ENCODE measurements around the gene OBSL1. TPM values are rescaled to one million over a fixed set of nuclear protein-coding genes. Genes with fewer than 3 reads are reported as not detected.

Gene OBSL1
- total and polyA plus RNA-seq, 2 donors (not counting 1 experiment from before 2014, with no cell fraction given), result not detected

DNA sequence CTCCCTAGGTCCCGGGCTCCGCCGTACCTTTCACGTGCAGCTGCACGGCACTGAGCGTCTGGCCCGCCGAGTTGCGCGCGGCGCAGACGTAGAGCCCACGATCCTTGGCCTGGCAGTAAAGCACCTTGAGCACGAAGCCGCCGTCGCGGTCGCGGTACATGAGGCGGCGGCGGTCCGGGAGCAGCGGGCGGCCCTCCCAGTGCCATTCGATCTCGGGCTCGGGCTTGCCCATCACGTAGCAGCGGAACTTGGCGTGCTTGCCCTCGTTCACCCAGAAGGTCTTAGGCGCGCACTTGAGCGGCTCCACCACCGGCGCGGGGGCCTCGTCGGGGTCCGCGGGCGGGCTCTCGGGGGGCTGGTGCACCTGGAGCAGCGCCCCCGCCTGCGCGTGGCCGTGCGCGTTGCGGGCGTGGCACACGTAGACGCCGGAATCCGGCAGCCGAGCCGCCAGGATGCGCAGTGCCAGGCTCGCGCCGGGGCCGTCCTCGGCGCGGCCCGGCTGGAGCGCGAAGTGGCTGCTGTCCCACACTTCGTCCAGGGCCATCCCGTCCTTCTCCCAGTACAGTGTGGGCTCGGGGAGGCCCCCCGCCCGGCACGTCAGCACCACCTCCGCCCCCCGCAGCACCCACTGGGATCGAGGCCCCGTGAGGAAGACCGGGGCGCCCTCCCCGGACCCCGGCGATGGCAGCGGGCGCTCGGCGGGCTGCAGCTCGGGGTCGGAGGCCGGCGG is 980 bp downstream of the OBSL1 start:
- H3K27ac ChIP-seq (ENCODE audit: low read length in 2 of 2), result no peak overlapping the region
- no peaks in the 10 kb centered on the region for H3K36me3 ChIP-seq (replicated peaks in 1 of 2; ENCODE audit: control extremely low read depth in 1 of 2, control insufficient read depth in 1 of 2, extremely low read depth in 1 of 2, insufficient read depth in 2 of 2, low read length in 1 of 2)
- no peaks in the 10 kb centered on the region for H4K20me1 ChIP-seq (ENCODE audit: control insufficient read depth, insufficient read depth, low read length, poor library complexity, severe bottlenecking)
- intact Hi-C loops (cut with micrococcal nuclease), result no loop called here
- no peaks in the 10 kb centered on the region for H3K79me2 ChIP-seq (ENCODE audit: control insufficient read depth, insufficient read depth, low read length)
- peak overlapping the region; percentile 79 for H3K4me2 ChIP-seq (replicated peaks; ENCODE audit: low read depth, low read length, poor library complexity, severe bottlenecking)
- H3K4me1 Mint-ChIP-seq, result peaks cover 6% of the 10 kb centered on the region
- CTCF ChIA-PET, result no interaction called here
- POLR2A ChIA-PET, result no interaction called here
- H3K9me3 Mint-ChIP-seq (ENCODE audit: insufficient read depth), result no peaks in the 10 kb centered on the region
- H3K4me3 Mint-ChIP-seq, result peak overlapping the region; percentile 71
- TF ChIP-seq EZH2 (IDR thresholded peaks at IDR 0.05; ENCODE audit: borderline replicate concordance, insufficient read depth, low read depth, low read length, poor library complexity, severe bottlenecking), result no peak
- TF ChIP-seq, protein P1, sequence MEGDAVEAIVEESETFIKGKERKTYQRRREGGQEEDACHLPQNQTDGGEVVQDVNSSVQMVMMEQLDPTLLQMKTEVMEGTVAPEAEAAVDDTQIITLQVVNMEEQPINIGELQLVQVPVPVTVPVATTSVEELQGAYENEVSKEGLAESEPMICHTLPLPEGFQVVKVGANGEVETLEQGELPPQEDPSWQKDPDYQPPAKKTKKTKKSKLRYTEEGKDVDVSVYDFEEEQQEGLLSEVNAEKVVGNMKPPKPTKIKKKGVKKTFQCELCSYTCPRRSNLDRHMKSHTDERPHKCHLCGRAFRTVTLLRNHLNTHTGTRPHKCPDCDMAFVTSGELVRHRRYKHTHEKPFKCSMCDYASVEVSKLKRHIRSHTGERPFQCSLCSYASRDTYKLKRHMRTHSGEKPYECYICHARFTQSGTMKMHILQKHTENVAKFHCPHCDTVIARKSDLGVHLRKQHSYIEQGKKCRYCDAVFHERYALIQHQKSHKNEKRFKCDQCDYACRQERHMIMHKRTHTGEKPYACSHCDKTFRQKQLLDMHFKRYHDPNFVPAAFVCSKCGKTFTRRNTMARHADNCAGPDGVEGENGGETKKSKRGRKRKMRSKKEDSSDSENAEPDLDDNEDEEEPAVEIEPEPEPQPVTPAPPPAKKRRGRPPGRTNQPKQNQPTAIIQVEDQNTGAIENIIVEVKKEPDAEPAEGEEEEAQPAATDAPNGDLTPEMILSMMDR (IDR thresholded peaks at IDR 0.05), result no peak
- DNase-seq, result no peak
- H3K27me3 Mint-ChIP-seq, result peaks cover 53% of the 10 kb centered on the region
- peaks cover 4 to 12% of the 10 kb centered on the region in 2 donors for H3K4me1 ChIP-seq (ENCODE audit: control insufficient read depth in 2 of 2, insufficient read depth in 2 of 2, low read length in 2 of 2)
- no peak overlapping the region for H3K27ac Mint-ChIP-seq
- peak overlapping the region; percentile 65 for H2AFZ ChIP-seq (ENCODE audit: insufficient read depth, low read depth, low read length, poor library complexity, severe bottlenecking)
- H3K9ac ChIP-seq (ENCODE audit: low read length), result peak overlapping the region; percentile 39
- H3K27me3 ChIP-seq (replicated peaks in 1 of 4; ENCODE audit: control extremely low read depth in 1 of 4, control insufficient read depth in 3 of 4, insufficient read depth in 4 of 4, low read length in 3 of 4), result peaks cover 0 to 31% (median 18%) of the 10 kb centered on the region in 4 experiments
- H3K4me3 ChIP-seq (ENCODE audit: control extremely low read depth in 1 of 5, extremely low read depth in 1 of 5, insufficient read depth in 1 of 5, low read depth in 2 of 5, low read length in 4 of 5), result peak overlapping the region in 3 of 5 experiments; percentile 30 to 46 (median 33)
- ATAC-seq (ENCODE audit: low read depth), result no peak
- peaks cover 0 to 4% (median 0%) of the 10 kb centered on the region in 3 donors for H3K9me3 ChIP-seq (ENCODE audit: control extremely low read depth in 1 of 3, control insufficient read depth in 2 of 3, insufficient read depth in 1 of 3, low read length in 2 of 3)
- WGBS (ENCODE audit: insufficient coverage), result 28% methylated on average over 95 of the region's 95 CpGs

DNA sequence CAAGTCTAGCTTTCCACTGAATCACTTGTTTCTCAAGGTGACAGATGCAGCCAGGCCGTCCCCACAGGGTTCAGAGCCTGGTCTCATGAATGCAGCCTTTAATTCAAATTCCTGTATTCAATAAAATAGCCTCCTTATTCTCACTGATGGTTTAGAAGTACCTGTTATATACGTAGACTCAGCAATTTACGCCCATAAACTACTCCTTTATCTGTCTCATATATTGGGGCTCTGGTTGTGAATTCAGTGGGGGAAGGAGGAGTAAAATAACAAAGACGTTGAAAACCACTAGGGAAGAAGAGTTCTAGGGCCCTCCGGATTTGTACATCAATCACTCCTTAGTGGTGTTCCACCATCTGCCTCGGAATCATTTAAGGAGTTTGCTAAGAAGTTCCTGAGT is 1.7 kb downstream of the OBSL1 start:
- no peak overlapping the region for H2AFZ ChIP-seq (ENCODE audit: insufficient read depth, low read depth, low read length, poor library complexity, severe bottlenecking)
- no peak overlapping the region for H3K9ac ChIP-seq (ENCODE audit: low read length)
- no peaks in the 10 kb centered on the region for H3K9me3 Mint-ChIP-seq (ENCODE audit: insufficient read depth)
- no peak overlapping the region for H3K4me2 ChIP-seq (replicated peaks; ENCODE audit: low read depth, low read length, poor library complexity, severe bottlenecking)
- 100% methylated on average over 1 of the region's 6 CpGs for WGBS (ENCODE audit: insufficient coverage)
- peaks cover 0 to 31% (median 18%) of the 10 kb centered on the region in 4 experiments for H3K27me3 ChIP-seq (replicated peaks in 1 of 4; ENCODE audit: control extremely low read depth in 1 of 4, control insufficient read depth in 3 of 4, insufficient read depth in 4 of 4, low read length in 3 of 4)
- no peak overlapping the region for H3K27ac Mint-ChIP-seq
- H3K79me2 ChIP-seq (ENCODE audit: control insufficient read depth, insufficient read depth, low read length), result no peaks in the 10 kb centered on the region
- H3K9me3 ChIP-seq (ENCODE audit: control extremely low read depth in 1 of 3, control insufficient read depth in 2 of 3, insufficient read depth in 1 of 3, low read length in 2 of 3), result peaks cover 0 to 4% (median 0%) of the 10 kb centered on the region in 3 donors
- H3K27ac ChIP-seq (ENCODE audit: low read length in 2 of 2), result no peak overlapping the region
- H3K4me3 Mint-ChIP-seq, result peak overlapping the region; percentile 71
- intact Hi-C loops (cut with micrococcal nuclease), result no loop called here
- POLR2A ChIA-PET, result no interaction called here
- H3K4me3 ChIP-seq (ENCODE audit: control extremely low read depth in 1 of 5, extremely low read depth in 1 of 5, insufficient read depth in 1 of 5, low read depth in 2 of 5, low read length in 4 of 5), result no peak overlapping the region
- no peak for DNase-seq
- CTCF ChIA-PET, result no interaction called here
- H3K4me1 Mint-ChIP-seq, result peaks cover 6% of the 10 kb centered on the region
- no peaks in the 10 kb centered on the region for H3K36me3 ChIP-seq (replicated peaks in 1 of 2; ENCODE audit: control extremely low read depth in 1 of 2, control insufficient read depth in 1 of 2, extremely low read depth in 1 of 2, insufficient read depth in 2 of 2, low read length in 1 of 2)
- peaks cover 4 to 12% of the 10 kb centered on the region in 2 donors for H3K4me1 ChIP-seq (ENCODE audit: control insufficient read depth in 2 of 2, insufficient read depth in 2 of 2, low read length in 2 of 2)
- TF ChIP-seq EZH2 (IDR thresholded peaks at IDR 0.05; ENCODE audit: borderline replicate concordance, insufficient read depth, low read depth, low read length, poor library complexity, severe bottlenecking), result no peak
- TF ChIP-seq, protein P1 (IDR thresholded peaks at IDR 0.05), result no peak
- no peaks in the 10 kb centered on the region for H4K20me1 ChIP-seq (ENCODE audit: control insufficient read depth, insufficient read depth, low read length, poor library complexity, severe bottlenecking)
- H3K27me3 Mint-ChIP-seq, result peaks cover 48% of the 10 kb centered on the region
- no peak for ATAC-seq (ENCODE audit: low read depth)
